HG03521 (cell line): ENCODE data around the gene YWHAQ.
"Not testable (repeated sequence)": the region's sequence is repeated elsewhere in the genome, so short reads cannot be mapped to it uniquely, and the experiment has no call there.

Source experiments
- ATAC-seq: cut with Tn5 transposase; IDR thresholded peaks from one replicate; pipeline ENCODE4 v1.9.1; 2021; ENCODE audit warnings: mild to moderate bottlenecking, moderate library complexity; ENCODE audit not compliant: unreplicated experiment

Gene YWHAQ

DNA sequence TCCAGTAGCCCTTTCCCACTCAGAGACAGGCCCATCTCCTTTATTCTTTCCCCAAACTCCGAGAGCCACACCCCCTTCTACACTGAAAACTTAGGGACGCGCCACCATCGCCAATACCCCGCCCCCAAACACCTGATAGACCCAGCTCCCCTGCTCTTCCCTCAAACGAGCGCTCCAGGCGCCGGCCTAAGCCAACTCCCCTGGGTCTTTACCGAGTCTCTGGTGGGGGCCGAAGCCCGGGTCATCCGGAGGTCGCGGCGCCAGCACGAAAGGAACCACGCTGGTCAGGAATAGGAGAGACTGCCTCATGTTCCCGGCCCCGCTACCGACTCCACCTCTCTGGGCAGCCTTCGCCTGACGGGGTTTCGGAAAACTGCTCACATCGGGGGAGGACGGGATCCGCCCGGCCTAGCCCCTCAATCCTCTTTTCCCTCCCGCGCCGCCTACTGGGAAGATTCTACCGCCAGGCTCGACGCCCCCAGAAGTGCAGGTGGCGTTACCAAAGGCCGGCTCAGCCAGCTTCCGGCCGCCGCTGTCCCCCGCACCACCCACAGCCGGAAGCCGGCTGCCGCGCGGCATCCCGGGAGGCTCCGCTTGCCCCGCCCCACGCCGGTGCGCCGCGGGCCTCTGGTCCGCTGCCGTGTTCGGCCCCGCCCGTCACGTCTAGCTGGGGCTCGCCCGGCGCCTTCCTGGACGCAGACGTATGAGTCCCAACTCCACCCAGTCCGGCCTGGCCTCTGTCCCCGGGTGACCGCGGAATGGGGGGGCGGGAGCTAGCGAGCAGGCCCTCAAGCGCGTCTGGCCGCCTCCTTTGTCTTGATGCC, 75.3 kb downstream of the YWHAQ start, which contains the start of gene ADAM17:
ADAM17 (minus strand) TSS at position 534 of the 824 bp plus-strand sequence; CDS start at position 309, 225 bp downstream.
- peak; percentile 91 for ATAC-seq

DNA sequence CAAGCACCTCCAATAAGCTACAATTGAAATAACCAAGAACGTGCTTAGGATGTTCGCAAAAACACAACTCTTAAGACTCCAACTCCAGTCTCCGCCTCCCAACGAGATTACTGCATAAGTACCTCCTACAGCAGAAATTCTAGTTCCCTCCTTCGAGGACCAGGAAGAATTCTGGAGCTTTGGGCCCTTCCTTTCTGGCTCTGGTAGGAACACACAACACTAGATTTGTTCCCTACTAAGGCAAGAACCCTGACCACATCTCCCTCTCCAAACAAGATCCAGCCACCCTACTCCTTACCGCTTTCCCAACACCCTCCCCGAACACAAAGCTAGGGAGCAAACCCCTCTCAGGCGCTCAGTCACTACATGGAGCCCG, 75.9 kb downstream of the YWHAQ start:
- ATAC-seq: no peak

DNA sequence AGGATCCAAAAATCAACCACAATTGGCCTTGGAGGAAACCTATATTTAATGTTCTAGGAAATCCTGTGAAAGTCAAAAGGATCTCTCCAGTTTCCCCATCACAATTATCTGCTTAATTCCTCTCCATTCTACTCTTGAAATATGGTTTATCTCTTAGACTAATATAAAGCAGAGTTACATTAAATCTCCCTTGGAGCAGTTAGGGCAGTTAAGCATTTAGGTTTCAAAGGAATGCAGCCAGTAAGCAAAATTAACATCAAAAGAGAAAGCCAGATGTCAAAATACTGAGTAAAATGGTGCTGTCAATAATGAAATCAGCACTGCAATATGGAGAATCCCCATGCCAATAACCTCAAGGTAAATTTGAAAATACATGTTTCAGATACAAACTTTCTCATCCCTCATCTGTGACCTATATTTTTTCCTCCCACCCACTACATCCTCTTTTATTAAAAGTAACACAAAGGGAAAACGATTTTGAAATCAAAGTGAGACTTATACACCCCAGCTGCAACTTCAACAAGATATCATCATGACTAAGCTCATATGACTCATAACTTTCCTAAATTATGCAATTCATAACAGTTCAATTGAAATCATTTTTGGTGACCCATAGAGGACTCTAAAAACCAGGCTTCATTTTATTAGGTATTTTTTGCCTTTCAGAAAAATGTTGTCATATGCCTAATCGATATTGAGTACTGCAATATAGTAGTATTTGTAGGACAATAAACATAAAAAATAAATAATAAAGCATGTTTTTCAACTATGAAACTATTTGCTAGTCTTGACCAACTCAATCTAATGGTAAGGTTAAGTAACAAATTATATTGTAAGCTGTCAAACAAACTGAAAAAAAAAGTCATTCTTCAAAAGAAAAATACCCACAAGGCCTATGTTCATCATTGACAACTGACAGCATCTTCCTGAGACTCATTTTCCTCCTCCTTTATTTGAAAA, 78.3 kb downstream of the YWHAQ start:
- ATAC-seq: no peak

DNA sequence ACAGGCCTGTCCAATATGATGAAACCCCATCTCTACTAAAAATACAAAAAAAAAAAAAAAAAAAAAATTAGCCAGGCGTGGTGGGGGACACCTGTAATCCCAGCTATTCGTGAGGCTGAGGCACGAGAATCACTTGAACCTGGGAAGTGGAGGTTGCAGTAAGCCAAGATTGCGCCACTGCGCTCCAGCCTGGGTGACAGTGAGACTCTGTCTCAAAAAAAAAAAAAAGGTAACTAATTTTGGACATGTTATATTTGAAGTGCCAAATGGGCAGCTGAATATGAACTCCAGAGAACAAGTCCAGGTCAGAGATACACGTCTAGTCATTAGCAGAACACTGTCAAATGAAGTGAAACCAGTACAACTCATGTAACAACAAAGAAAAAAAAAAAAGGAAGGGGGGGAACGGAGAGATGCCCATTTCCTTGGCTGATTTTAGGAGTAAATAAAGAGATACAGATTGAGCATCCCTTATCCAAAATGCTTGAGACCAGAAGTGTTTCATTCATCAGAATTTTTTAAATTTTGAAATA, 79.9 kb downstream of the YWHAQ start:
- ATAC-seq: not testable (repeated sequence)

DNA sequence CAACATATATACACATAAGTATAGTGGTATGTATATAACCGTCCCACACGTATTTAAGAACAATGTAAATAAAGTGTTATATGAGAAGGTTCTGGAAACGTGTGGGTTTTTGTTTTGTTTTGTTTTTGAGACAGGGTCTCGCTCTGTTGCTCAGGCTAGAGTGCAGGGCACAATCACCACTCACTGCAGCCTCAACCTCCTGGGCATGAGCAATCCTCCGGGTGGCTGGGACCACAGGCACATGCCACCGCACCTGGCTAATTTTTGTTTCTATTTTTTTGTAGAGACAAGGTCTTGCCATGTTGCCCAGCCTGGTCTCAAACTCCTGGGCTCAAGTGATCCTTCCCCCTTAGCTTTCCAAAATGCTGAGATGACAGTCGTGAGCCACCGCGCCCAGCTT, 81.4 kb downstream of the YWHAQ start:
- no peak for ATAC-seq

DNA sequence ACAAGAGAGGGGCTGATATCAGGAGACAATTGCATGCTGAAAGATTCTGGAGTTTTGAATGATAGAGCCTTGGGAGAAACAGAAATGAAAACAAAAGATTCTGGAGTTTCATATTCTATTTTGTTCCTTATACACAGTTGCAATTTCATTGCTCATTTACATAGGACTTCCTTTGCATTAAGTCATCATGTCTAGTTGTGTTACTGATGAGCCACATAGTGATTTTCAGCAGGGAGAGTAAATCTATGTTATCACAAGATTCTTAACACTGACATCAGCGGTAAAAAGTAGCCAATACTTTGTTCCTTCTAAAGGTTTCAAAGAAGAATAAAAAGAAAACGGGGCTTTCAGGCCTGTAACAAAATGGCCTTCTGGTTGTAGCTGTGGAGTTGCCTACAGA, 82.3 kb downstream of the YWHAQ start:
- ATAC-seq: peak; percentile 46

DNA sequence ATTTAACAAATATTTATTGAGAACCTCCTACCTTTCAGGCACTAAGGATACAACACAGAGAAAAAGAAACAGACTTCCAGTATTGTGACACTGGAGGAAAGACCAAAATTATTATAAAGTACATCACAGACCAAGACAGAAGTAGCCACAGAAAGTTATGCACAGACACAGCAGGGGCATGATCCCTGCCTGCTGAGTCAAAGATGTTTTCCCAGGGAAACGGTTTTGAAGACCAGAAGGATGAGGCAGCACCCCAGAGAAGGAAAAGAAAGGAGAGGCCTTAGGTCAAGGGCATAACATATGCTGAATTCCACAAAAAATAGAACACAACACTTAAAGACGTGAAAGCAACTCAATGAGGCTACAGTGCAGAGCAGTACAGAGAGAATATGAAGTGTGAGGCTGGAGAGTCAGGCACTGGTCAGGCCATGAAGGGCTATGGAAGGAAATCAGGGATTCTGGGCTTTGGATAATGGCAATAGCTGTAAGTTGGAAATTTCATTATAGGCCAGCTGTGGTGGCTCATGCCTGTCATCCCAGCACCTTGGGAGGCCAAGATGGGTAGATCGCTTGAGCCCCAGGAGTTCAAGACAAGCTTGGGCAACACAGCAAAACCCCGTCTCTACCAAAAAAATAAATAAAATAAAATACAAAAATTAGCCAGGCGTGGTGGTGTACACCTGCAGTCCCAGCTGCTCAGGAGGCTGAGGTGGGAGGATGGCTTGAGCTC, 83.4 kb downstream of the YWHAQ start:
- no peak for ATAC-seq

DNA sequence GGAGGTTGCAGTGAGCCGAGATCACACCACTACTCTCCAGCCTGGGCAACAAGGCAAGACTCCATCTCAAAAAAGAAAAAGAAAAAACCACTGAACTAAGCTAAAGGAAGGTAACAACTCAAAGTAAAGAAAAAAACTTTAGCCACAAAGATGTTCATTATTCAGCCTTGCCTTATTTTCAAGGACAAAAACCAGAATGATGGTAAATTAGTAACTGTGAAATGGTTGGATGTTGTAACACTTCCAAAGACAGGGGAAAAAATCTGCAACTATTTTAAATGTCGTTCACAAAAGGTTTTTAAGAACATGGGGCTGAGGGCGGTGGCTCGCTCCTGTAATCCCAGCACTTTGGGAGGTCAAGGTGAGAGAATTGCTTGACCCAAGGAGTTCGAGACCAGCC, 85.3 kb downstream of the YWHAQ start:
- ATAC-seq: no peak

DNA sequence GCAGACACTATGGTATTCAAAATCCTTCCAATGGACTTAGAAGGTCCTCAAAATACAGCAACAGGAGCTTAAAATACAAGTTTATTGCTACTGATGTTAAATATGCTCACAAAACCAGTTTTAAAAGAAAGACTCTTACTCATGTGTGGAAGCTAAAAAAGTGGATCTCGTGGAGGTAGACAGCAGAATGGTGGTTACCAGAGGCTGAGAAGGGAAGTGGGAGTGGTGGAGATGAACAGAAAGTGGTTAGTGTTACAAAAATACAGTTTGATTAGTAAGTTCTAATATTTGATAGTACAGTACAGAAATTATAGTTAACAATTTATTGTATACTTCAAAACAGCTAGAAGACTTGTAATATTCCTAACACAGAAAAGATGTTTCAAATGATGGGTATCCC, 87.2 kb downstream of the YWHAQ start:
- no peak for ATAC-seq

DNA sequence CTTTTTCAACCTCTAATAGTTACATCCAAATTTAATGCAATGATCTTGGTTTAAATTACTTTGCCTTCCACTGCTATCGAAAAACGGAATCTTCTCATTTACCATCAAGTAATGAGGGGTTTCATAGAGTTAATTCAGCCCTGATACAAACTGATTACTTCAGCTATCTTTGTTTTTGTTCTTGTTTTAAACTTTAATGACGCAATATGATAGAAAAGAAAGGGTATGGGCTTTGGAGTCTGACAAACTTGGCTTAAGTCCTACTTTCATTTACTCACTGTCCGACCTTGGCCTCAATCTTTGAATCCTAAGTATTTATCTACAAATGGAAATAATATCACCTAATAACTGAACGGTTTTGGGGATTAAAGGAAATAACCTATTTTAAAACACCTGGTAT, 91.3 kb downstream of the YWHAQ start:
- no peak for ATAC-seq

DNA sequence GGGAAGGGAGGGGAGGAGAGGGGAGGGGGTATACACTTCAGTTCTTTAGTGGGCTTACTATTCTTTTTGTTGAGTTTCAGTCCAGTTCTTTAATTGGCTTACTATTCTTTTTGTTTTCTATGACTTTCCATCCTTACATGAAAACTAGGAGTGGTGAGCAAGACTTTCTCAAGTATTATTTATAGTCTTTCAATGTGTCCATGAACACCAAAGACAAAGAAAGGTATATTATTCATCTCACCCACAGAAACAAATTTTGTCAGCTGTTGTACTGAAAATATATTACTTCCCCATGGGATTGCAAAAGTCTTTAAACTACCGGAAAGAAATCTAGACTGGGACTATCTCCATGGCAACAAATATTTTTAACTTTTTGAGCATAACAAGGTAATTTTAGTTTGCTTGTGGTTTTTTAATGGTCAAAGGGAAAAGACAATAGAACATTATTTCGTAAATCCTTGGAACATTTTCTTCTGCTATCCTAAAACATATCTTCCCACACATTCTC, 92.7 kb downstream of the YWHAQ start:
- ATAC-seq: no peak

DNA sequence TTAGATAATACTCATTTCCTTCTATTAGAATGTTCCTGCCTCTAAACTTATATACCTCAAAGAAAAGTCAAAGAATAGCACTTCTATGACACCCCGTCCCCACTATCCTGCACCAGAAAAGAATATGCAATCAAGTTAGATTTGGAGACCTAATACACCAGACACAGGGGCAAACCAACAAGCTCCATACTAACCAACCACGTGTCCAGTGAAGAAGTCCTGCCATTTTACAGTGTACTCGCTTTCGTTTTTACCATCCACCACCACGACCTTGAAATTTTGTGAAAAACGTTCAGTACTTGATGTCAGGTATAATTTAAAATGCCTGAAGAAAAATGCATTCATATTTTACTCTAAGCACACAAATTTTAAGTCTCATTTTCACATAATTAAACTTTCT, 94.3 kb downstream of the YWHAQ start:
- no peak for ATAC-seq

DNA sequence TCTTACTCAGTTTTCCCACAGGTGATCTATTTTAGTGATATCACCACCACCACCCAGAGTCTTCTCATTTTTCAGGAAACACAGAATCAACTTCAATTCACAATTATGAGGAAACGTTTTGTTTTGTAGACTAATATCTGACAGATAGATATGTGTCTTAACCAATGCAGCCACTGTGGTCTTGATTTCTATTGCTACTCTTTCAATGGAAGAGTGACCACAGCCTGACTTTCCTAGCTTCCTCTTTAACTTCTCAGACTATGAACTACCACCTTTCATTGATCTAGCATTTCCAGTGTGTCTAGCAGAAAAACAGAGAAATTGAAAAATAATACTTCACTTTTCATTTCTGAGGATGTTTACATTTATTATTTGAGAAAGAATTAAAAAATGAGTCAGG, 95.6 kb downstream of the YWHAQ start:
- no peak for ATAC-seq
